ENCODE data around the gene EXOC1. TPM values are rescaled to one million over a fixed set of nuclear protein-coding genes. Genes with fewer than 3 reads are reported as not detected.

EXOC1 gene
- total RNA-seq, 1 experiment from 2014 or later: 12.0 TPM

- TF ChIP-seq EZH2 (IDR thresholded peaks at IDR 0.05; ENCODE audit: borderline replicate concordance, low read depth, low read length, poor library complexity, severe bottlenecking): no peak
- no peak for TF ChIP-seq CTCF (conservative IDR thresholded peaks at IDR 0.05; ENCODE audit: low read depth, low read length)
- Histone ChIP-seq H3K36me3 (ENCODE audit: insufficient read depth, low read length, poor library complexity, severe bottlenecking) (no peaks in the 10 kb centered on the region), H3K27ac (ENCODE audit: low read depth, low read length, poor library complexity, severe bottlenecking) (no peak overlapping the region), H3K27me3 (replicated peaks; ENCODE audit: insufficient read depth, low read depth, low read length, poor library complexity) (no peaks in the 10 kb centered on the region), H3K4me1 (ENCODE audit: insufficient read depth, low read length, poor library complexity, severe bottlenecking) (no peaks in the 10 kb centered on the region), H3K4me3 (ENCODE audit: low read depth, low read length, poor library complexity, severe bottlenecking) (no peak overlapping the region), H3K9me3 (ENCODE audit: low read depth, low read length, poor library complexity, severe bottlenecking) (no peaks in the 10 kb centered on the region)
- intact Hi-C loops (cut with micrococcal nuclease; ENCODE audit: unreplicated experiment): no loop called here
- CTCF ChIA-PET: no interaction called here
- POLR2A ChIA-PET (ENCODE audit: low non-redundant PET): no interaction called here
- no TSS peak for BruUV-seq (replicated peaks)
- no peak for DNase-seq (ENCODE audit: low spot score)
These were observed 67.1 kb downstream of the EXOC1 start for GRCh38 chr4:55920571-55920970.

GRCh38 chr4:55921093-55921492 is 67.6 kb downstream of the EXOC1 start:
- Histone ChIP-seq H3K9me3 (ENCODE audit: low read depth, low read length, poor library complexity, severe bottlenecking) (no peaks in the 10 kb centered on the region), H3K27ac (ENCODE audit: low read depth, low read length, poor library complexity, severe bottlenecking) (no peak overlapping the region), H3K4me1 (ENCODE audit: insufficient read depth, low read length, poor library complexity, severe bottlenecking) (no peaks in the 10 kb centered on the region), H3K27me3 (replicated peaks; ENCODE audit: insufficient read depth, low read depth, low read length, poor library complexity) (no peaks in the 10 kb centered on the region), H3K36me3 (ENCODE audit: insufficient read depth, low read length, poor library complexity, severe bottlenecking) (no peaks in the 10 kb centered on the region), H3K4me3 (ENCODE audit: low read depth, low read length, poor library complexity, severe bottlenecking) (no peak overlapping the region)
- ChIA-PET CTCF (no interaction called here), POLR2A (ENCODE audit: low non-redundant PET) (no interaction called here)
- BruUV-seq (replicated peaks): no TSS peak
- no peak for DNase-seq (ENCODE audit: low spot score)
- intact Hi-C loops (cut with micrococcal nuclease; ENCODE audit: unreplicated experiment): no loop called here
- no peak for TF ChIP-seq EZH2 (IDR thresholded peaks at IDR 0.05; ENCODE audit: borderline replicate concordance, low read depth, low read length, poor library complexity, severe bottlenecking)

- Histone ChIP-seq H3K36me3 (ENCODE audit: insufficient read depth, low read length, poor library complexity, severe bottlenecking) (no peaks in the 10 kb centered on the region), H3K4me3 (ENCODE audit: low read depth, low read length, poor library complexity, severe bottlenecking) (no peak overlapping the region), H3K9me3 (ENCODE audit: low read depth, low read length, poor library complexity, severe bottlenecking) (no peaks in the 10 kb centered on the region), H3K27ac (ENCODE audit: low read depth, low read length, poor library complexity, severe bottlenecking) (no peak overlapping the region), H3K4me1 (ENCODE audit: insufficient read depth, low read length, poor library complexity, severe bottlenecking) (no peaks in the 10 kb centered on the region), H3K27me3 (replicated peaks; ENCODE audit: insufficient read depth, low read depth, low read length, poor library complexity) (no peaks in the 10 kb centered on the region)
- intact Hi-C loops (cut with micrococcal nuclease; ENCODE audit: unreplicated experiment): no loop called here
- ChIA-PET CTCF (no interaction called here), POLR2A (ENCODE audit: low non-redundant PET) (no interaction called here)
- TF ChIP-seq CTCF (conservative IDR thresholded peaks at IDR 0.05; ENCODE audit: low read depth, low read length) (no peak), EZH2 (IDR thresholded peaks at IDR 0.05; ENCODE audit: borderline replicate concordance, low read depth, low read length, poor library complexity, severe bottlenecking) (no peak)
- DNase-seq (ENCODE audit: low spot score): no peak
- BruUV-seq (replicated peaks): no TSS peak
These were observed 71.8 kb downstream of the EXOC1 start for GRCh38 chr4:55925241-55925640.

- intact Hi-C loops (cut with micrococcal nuclease; ENCODE audit: unreplicated experiment): no loop called here
- TF ChIP-seq CTCF (conservative IDR thresholded peaks at IDR 0.05; ENCODE audit: low read depth, low read length) (no peak), EZH2 (IDR thresholded peaks at IDR 0.05; ENCODE audit: borderline replicate concordance, low read depth, low read length, poor library complexity, severe bottlenecking) (no peak)
- Histone ChIP-seq H3K4me3 (ENCODE audit: low read depth, low read length, poor library complexity, severe bottlenecking) (no peak overlapping the region), H3K27ac (ENCODE audit: low read depth, low read length, poor library complexity, severe bottlenecking) (no peak overlapping the region), H3K4me1 (ENCODE audit: insufficient read depth, low read length, poor library complexity, severe bottlenecking) (no peaks in the 10 kb centered on the region), H3K36me3 (ENCODE audit: insufficient read depth, low read length, poor library complexity, severe bottlenecking) (no peaks in the 10 kb centered on the region), H3K27me3 (replicated peaks; ENCODE audit: insufficient read depth, low read depth, low read length, poor library complexity) (no peaks in the 10 kb centered on the region), H3K9me3 (ENCODE audit: low read depth, low read length, poor library complexity, severe bottlenecking) (no peaks in the 10 kb centered on the region)
- BruUV-seq (replicated peaks): no TSS peak
- ChIA-PET POLR2A (ENCODE audit: low non-redundant PET) (no interaction called here), CTCF (no interaction called here)
- DNase-seq (ENCODE audit: low spot score): no peak
These were observed 73.2 kb downstream of the EXOC1 start for GRCh38 chr4:55926610-55927009.

Measured in A673 (cell line).